H1 (cell line): ENCODE results near the gene ZACN. TPM values are rescaled to one million over a fixed set of nuclear protein-coding genes. Genes with fewer than 3 reads are reported as not detected.

Experiments used
- POU5F1 ChIP-seq: IDR thresholded peaks from 2 replicates; pipeline ENCODE4 v1.6.1; 2011; ENCODE audit warnings: low read depth, mild to moderate bottlenecking, low read length, moderate library complexity
- SAP30 ChIP-seq: fragments of 300-600 bp; sonication (generic); IDR thresholded peaks from 2 replicates; pipeline ENCODE4 v1.7.1; 2012; ENCODE audit warnings: low read length, moderate library complexity, mild to moderate bottlenecking, inconsistent platforms; ENCODE audit not compliant: insufficient read depth, insufficient replicate concordance
- SIX5 ChIP-seq: IDR thresholded peaks from 2 replicates; pipeline ENCODE4 v1.6.1; 2011; ENCODE audit warnings: mild to moderate bottlenecking, low read depth, low read length
- polyA plus RNA-seq, 7 experiments: library from polyadenylated mRNA; depleted of rRNA in 3 of 7; stranded (reverse) in 5 of 7; unstranded in 2 of 7; fragments of >200 nt in 5 of 7; fragments of 200-250 nt in 2 of 7; gene quantifications; 1 replicate in 5 of 7; 2 replicates in 1 of 7; 4 replicates in 1 of 7; pipeline versions ENCODE4 v1.2.1 to v1.2.3, GENCODE V29; 2011 to 2013; ENCODE audit warnings: missing spikeins in 2 of 7, mixed read lengths in 2 of 7
- total RNA-seq: library from RNA; stranded (reverse); fragmentation: NEBNext Ultra II Directional; extraction: Animal tissue kit (Norgen Biotek cat#: 25700); gene quantifications from 2 replicates; pipeline ENCODE4 v1.2.1, GENCODE V29; 2021
- TF ChIP-seq, protein P1 (sequence below): IDR thresholded peaks from 2 replicates; pipeline ENCODE4 v1.6.1; 2011; ENCODE audit warnings: low read depth, mild to moderate bottlenecking, low read length; ENCODE audit not compliant: insufficient read depth

The ZACN gene
- total and polyA plus RNA-seq, 2 of the 8 experiments (the other 6 are each of a cell fraction or from before 2014, with no cell fraction given), result 0.26 TPM; not detected in 1

- TF ChIP-seq SAP30 (no peak), POU5F1 (no peak), SIX5 (no peak)
- TF ChIP-seq, protein P1, sequence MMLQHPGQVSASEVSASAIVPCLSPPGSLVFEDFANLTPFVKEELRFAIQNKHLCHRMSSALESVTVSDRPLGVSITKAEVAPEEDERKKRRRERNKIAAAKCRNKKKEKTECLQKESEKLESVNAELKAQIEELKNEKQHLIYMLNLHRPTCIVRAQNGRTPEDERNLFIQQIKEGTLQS, result no peak
Observed at GRCh38 chr17:76125922-76126321, 46.9 kb downstream of the ZACN start (continued).
